HepG2 (cell line): Measurements from ENCODE around the gene ITGB3. TPM values are rescaled to one million over a fixed set of nuclear protein-coding genes. Genes with fewer than 3 reads are reported as not detected.

ENCODE experiments used
- ARNTL ChIP-seq: sonication (generic); formaldehyde crosslinking; IDR thresholded peaks from 2 replicates; pipeline ENCODE4 v1.4.0; 2020; ENCODE audit warnings: mild to moderate bottlenecking, missing genetic modification reagents
- BCLAF1 ChIP-seq: fragments of 450-650 bp; IDR thresholded peaks from 2 replicates; pipeline ENCODE4 v1.6.1; 2017; ENCODE audit warnings: mild to moderate bottlenecking
- FOXJ3 ChIP-seq: sonication (generic); formaldehyde crosslinking; IDR thresholded peaks from 2 replicates; pipeline ENCODE4 v1.4.0; 2020; ENCODE audit warnings: missing genetic modification reagents, mild to moderate bottlenecking, borderline replicate concordance
- HNF4A ChIP-seq: sonication (generic); formaldehyde crosslinking; IDR thresholded peaks from 2 replicates; pipeline ENCODE4 v1.4.0; 2020; ENCODE audit warnings: missing genetic modification reagents
- HOXA7 ChIP-seq: sonication (generic); formaldehyde crosslinking; IDR thresholded peaks from 2 replicates; pipeline ENCODE4 v1.8.1; 2022; ENCODE audit warnings: mild to moderate bottlenecking, missing genetic modification reagents, moderate library complexity
- JUNB ChIP-seq: sonication (generic); formaldehyde crosslinking; IDR thresholded peaks from 2 replicates; pipeline ENCODE4 v1.8.0; 2022; ENCODE audit warnings: missing genetic modification reagents, mild to moderate bottlenecking, borderline replicate concordance
- MAF1 ChIP-seq: sonication (generic); formaldehyde crosslinking; IDR thresholded peaks from 2 replicates; pipeline ENCODE4 v1.5.0; 2020; ENCODE audit warnings: missing genetic modification reagents, borderline replicate concordance
- MTA1 ChIP-seq: sonication (generic); formaldehyde crosslinking; IDR thresholded peaks from 2 replicates; pipeline ENCODE4 v1.4.0; 2020; ENCODE audit warnings: missing genetic modification reagents, mild to moderate bottlenecking, borderline replicate concordance
- NCOA5 ChIP-seq: sonication (generic); formaldehyde crosslinking; IDR thresholded peaks from 2 replicates; pipeline ENCODE4 v1.4.0; 2020; ENCODE audit warnings: missing genetic modification reagents
- NFIB ChIP-seq: sonication (generic); formaldehyde crosslinking; IDR thresholded peaks from 2 replicates; pipeline ENCODE4 v1.9.0; 2021; ENCODE audit warnings: missing genetic modification reagents, mild to moderate bottlenecking, borderline replicate concordance
- NR2F2 ChIP-seq: IDR thresholded peaks from 2 replicates; pipeline ENCODE4 v1.6.1; 2012; ENCODE audit warnings: low read depth, inconsistent platforms, borderline replicate concordance
- RCOR2 ChIP-seq: IDR thresholded peaks from 2 replicates; pipeline ENCODE4 v1.6.1; 2016; ENCODE audit warnings: missing biosample characterization, missing genetic modification reagents
- RFX3 ChIP-seq: IDR thresholded peaks from 2 replicates; pipeline ENCODE4 v1.6.1; 2016; ENCODE audit warnings: missing biosample characterization, missing genetic modification reagents
- RNF219 ChIP-seq: sonication (generic); formaldehyde crosslinking; IDR thresholded peaks from 2 replicates; pipeline ENCODE4 v1.5.0; 2020; ENCODE audit warnings: mild to moderate bottlenecking, missing genetic modification reagents
- ZBTB49 ChIP-seq: sonication (generic); formaldehyde crosslinking; IDR thresholded peaks from 2 replicates; pipeline ENCODE4 v1.4.0; 2020; ENCODE audit warnings: missing genetic modification reagents, borderline replicate concordance
- ZNF260 ChIP-seq: sonication (generic); formaldehyde crosslinking; IDR thresholded peaks from 2 replicates; pipeline ENCODE4 v1.4.0; 2020; ENCODE audit warnings: missing genetic modification reagents, low read depth, mild to moderate bottlenecking, borderline replicate concordance
- ZNF512 ChIP-seq: sonication (generic); formaldehyde crosslinking; IDR thresholded peaks from 2 replicates; pipeline ENCODE4 v1.4.0; 2020; ENCODE audit warnings: mild to moderate bottlenecking, missing genetic modification reagents
- ZNF547 ChIP-seq: sonication (generic); formaldehyde crosslinking; IDR thresholded peaks from 2 replicates; pipeline ENCODE4 v1.5.1; 2020; ENCODE audit warnings: mild to moderate bottlenecking, missing genetic modification reagents
- ZNF597 ChIP-seq: sonication (generic); formaldehyde crosslinking; IDR thresholded peaks from 2 replicates; pipeline ENCODE4 v1.5.0; 2020; ENCODE audit warnings: missing genetic modification reagents
- ZNF7 ChIP-seq: IDR thresholded peaks from 2 replicates; pipeline ENCODE4 v1.6.1; 2016; ENCODE audit warnings: missing biosample characterization, missing genetic modification reagents
- polyA plus RNA-seq, 8 experiments: library from polyadenylated mRNA; depleted of rRNA in 3 of 8; stranded (reverse) in 7 of 8; unstranded in 1 of 8; fragments of >200 nt; fragmentation: Illumina TruSeq in 4 of 8; extraction: Trizol in 4 of 8; gene quantifications; 2 replicates each; pipeline versions ENCODE4 v1.2.1 to v1.2.3, GENCODE V29; 2011 to 2016; ENCODE audit warnings: low read depth in 4 of 8, missing spikeins in 1 of 8, mixed read lengths in 1 of 8; ENCODE audit not compliant: insufficient read depth in 1 of 8
- total RNA-seq, 5 experiments: library from RNA; depleted of rRNA; stranded (reverse); fragments of >200 nt; fragmentation: Illumina TruSeq; extraction: Trizol; gene quantifications; 2 replicates each; pipeline ENCODE4 v1.2.3, GENCODE V29; 2016; ENCODE audit warnings: low read depth in 1 of 5

Gene ITGB3
- total and polyA plus RNA-seq, 2 of the 13 experiments (the other 11 are each of a cell fraction or from before 2014, with no cell fraction given): 0.09 to 0.31 TPM

GRCh38 chr17:47291242-47291873 lies 37.7 kb downstream of the ITGB3 start (continued):
- no peak for TF ChIP-seq BCLAF1
- TF ChIP-seq RNF219: no peak
- TF ChIP-seq ZNF597: no peak
- TF ChIP-seq ZBTB49 (CRISPR knock-in tag): no peak
- no peak for TF ChIP-seq RCOR2 (CRISPR knock-in tag)
- TF ChIP-seq NFIB (CRISPR knock-in tag): no peak
- TF ChIP-seq MAF1: no peak
- no peak for TF ChIP-seq ZNF512 (CRISPR knock-in tag)
- no peak for TF ChIP-seq MTA1
- no peak for TF ChIP-seq RFX3 (CRISPR knock-in tag)
- peak; percentile 62; the same call in 1 of the 2 replicates for TF ChIP-seq ARNTL
- TF ChIP-seq NR2F2: peak; percentile 60; the same call in 1 of the 2 replicates
- no peak for TF ChIP-seq NCOA5 (CRISPR knock-in tag)
- TF ChIP-seq FOXJ3: peak; percentile 67; the same call in 1 of the 2 replicates
- TF ChIP-seq HNF4A (CRISPR knock-in tag): peak; percentile 62
- no peak for TF ChIP-seq JUNB (CRISPR knock-in tag)
- TF ChIP-seq HOXA7 (CRISPR knock-in tag): no peak
- no peak for TF ChIP-seq ZNF547 (CRISPR knock-in tag)
- TF ChIP-seq ZNF260 (CRISPR knock-in tag): no peak
- TF ChIP-seq ZNF7: no peak
